MM.1S (cell line): ENCODE data around the gene ARID2.

ENCODE experiments used
- DNase-seq: peaks from one replicate; pipeline ENCODE4 v3.0.0-alpha.2; 2015
- H2AFZ ChIP-seq: fragments of 300-600 bp; sonication (generic); 2 replicates; pipeline ENCODE4 v1.6.0; 2016; ENCODE audit warnings: antibody characterized with exemption, low read length
- H3F3A ChIP-seq: fragments of 300-600 bp; sonication (generic); 2 replicates; pipeline ENCODE4 v1.6.1; 2016; ENCODE audit warnings: mild to moderate bottlenecking, antibody characterized with exemption, low read length, moderate library complexity, mixed read lengths; ENCODE audit not compliant: insufficient read depth
- H3K27ac ChIP-seq: fragments of 300-600 bp; sonication (generic); 2 replicates; pipeline ENCODE4 v1.5.1; 2016; ENCODE audit warnings: mild to moderate bottlenecking, low read length
- H3K27me3 ChIP-seq: fragments of 300-600 bp; sonication (generic); replicated peaks from 2 replicates; pipeline ENCODE4 v1.6.0; 2016; ENCODE audit warnings: low read length; ENCODE audit not compliant: insufficient read depth
- H3K36me3 ChIP-seq: fragments of 300-600 bp; sonication (generic); replicated peaks from 2 replicates; pipeline ENCODE4 v1.6.1; 2016; ENCODE audit warnings: mild to moderate bottlenecking, low read length, mixed read lengths; ENCODE audit not compliant: insufficient read depth
- H3K4me1 ChIP-seq: fragments of 300-600 bp; sonication (generic); 2 replicates; pipeline ENCODE4 v1.6.1; 2016; ENCODE audit warnings: low read length, mixed read lengths
- H3K4me2 ChIP-seq: fragments of 300-600 bp; sonication (generic); 2 replicates; pipeline ENCODE4 v1.6.0; 2016; ENCODE audit warnings: low read depth, low read length
- H3K4me3 ChIP-seq: fragments of 300-600 bp; sonication (generic); 2 replicates; pipeline ENCODE4 v1.5.1; 2016; ENCODE audit warnings: low read length, mixed read lengths
- H3K79me2 ChIP-seq: fragments of 300-600 bp; sonication (generic); 2 replicates; pipeline ENCODE4 v1.6.1; 2016; ENCODE audit warnings: mixed run types, low read length, mixed read lengths
- H3K9ac ChIP-seq: fragments of 300-600 bp; sonication (generic); 2 replicates; pipeline ENCODE4 v1.6.1; 2016; ENCODE audit warnings: low read length, mixed read lengths
- H3K9me2 ChIP-seq: fragments of 300-600 bp; sonication (generic); replicated peaks from 2 replicates; pipeline ENCODE4 v1.6.1; 2016; ENCODE audit warnings: mild to moderate bottlenecking, low read length, mixed read lengths; ENCODE audit not compliant: insufficient read depth
- H3K9me3 ChIP-seq: fragments of 300-600 bp; sonication (generic); replicated peaks from 2 replicates; pipeline ENCODE4 v1.6.1; 2016; ENCODE audit warnings: mild to moderate bottlenecking, low read length, mixed read lengths; ENCODE audit not compliant: insufficient read depth
- H4K20me1 ChIP-seq: fragments of 300-600 bp; sonication (generic); 2 replicates; pipeline ENCODE4 v1.6.1; 2016; ENCODE audit warnings: mild to moderate bottlenecking, low read length, moderate library complexity, mixed read lengths; ENCODE audit not compliant: insufficient read depth
- EZH2 ChIP-seq: fragments of 300-600 bp; sonication (generic); optimal IDR thresholded peaks from 2 replicates; pipeline ENCODE3; 2017; ENCODE audit warnings: low read depth, mild to moderate bottlenecking, antibody characterized with exemption, low read length, mixed read lengths
- EZH2phosphoT487 ChIP-seq: fragments of 300-600 bp; sonication (generic); IDR thresholded peaks from 2 replicates; pipeline ENCODE4 v1.6.1; 2018; ENCODE audit warnings: antibody characterized with exemption, low read length
- TF ChIP-seq, protein P1 (sequence below): fragments of 300-600 bp; sonication (generic); IDR thresholded peaks from 2 replicates; pipeline ENCODE4 v1.5.1; 2016; ENCODE audit warnings: antibody characterized with exemption, low read length, mixed read lengths

The ARID2 gene

DNA sequence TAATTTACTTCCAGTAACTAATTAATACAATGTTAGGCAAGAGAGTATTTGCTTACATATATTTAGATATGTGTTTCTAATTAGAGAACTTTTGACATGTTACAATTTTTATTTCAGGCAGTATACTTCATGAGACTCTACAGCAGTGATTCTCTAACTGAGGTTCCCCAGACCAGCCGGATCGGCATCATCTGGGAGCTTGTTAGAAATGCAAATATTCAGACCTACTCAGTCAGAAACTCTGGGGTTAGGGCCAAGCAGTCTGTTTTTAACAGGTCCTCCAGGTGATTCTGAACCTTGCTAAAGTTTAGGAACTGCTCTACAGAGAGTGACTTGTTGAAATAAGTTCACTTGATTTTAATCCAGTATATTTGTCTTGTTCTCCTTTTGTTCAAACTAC lies 46.5 kb downstream of the ARID2 start:
- DNase-seq = no peak
- H3K4me1 ChIP-seq = no peaks in the 10 kb centered on the region

DNA sequence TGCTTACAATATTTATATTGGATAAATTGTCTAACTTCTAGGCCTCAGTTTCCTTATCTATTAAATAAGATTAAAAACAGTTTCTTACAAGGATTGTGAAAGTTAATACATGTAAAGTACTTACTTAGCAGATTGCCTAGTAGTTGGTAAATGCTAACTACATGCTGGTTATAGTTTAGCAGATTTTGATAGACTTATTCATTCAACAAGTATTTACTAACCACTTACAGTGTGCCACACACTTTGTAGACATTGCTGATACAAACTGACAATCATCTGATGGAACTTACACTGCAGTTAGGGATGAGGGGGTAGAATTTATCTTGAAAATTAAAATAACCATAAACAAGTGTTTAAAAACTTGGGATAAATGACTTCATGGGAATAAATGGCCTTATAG lies 50.4 kb downstream of the ARID2 start:
- H3K27me3 ChIP-seq = no peaks in the 10 kb centered on the region
- H3K27ac ChIP-seq = no peak overlapping the region
- no peaks in the 10 kb centered on the region for H3K9me3 ChIP-seq
- H2AFZ ChIP-seq = no peak overlapping the region
- peaks cover 87% of the 10 kb centered on the region for H3K79me2 ChIP-seq
- no peaks in the 10 kb centered on the region for H3K4me1 ChIP-seq
- no peaks in the 10 kb centered on the region for H3F3A ChIP-seq
- no peak overlapping the region for H3K4me3 ChIP-seq
- peaks cover 11% of the 10 kb centered on the region; the same call in 1 of the 2 replicates for H4K20me1 ChIP-seq
- no peak overlapping the region for H3K9ac ChIP-seq
- no peak overlapping the region for H3K4me2 ChIP-seq
- no peak for DNase-seq
- TF ChIP-seq EZH2 = no peak
- TF ChIP-seq, protein P1, sequence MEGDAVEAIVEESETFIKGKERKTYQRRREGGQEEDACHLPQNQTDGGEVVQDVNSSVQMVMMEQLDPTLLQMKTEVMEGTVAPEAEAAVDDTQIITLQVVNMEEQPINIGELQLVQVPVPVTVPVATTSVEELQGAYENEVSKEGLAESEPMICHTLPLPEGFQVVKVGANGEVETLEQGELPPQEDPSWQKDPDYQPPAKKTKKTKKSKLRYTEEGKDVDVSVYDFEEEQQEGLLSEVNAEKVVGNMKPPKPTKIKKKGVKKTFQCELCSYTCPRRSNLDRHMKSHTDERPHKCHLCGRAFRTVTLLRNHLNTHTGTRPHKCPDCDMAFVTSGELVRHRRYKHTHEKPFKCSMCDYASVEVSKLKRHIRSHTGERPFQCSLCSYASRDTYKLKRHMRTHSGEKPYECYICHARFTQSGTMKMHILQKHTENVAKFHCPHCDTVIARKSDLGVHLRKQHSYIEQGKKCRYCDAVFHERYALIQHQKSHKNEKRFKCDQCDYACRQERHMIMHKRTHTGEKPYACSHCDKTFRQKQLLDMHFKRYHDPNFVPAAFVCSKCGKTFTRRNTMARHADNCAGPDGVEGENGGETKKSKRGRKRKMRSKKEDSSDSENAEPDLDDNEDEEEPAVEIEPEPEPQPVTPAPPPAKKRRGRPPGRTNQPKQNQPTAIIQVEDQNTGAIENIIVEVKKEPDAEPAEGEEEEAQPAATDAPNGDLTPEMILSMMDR = no peak
- TF ChIP-seq EZH2phosphoT487 = no peak
- no peaks in the 10 kb centered on the region for H3K36me3 ChIP-seq
- no peaks in the 10 kb centered on the region for H3K9me2 ChIP-seq

More for the DNA sequence above, 46.5 kb downstream of the ARID2 start:
- TF ChIP-seq EZH2phosphoT487 (no peak), EZH2 (no peak)
- TF ChIP-seq, protein P1 = no peak
- no peak overlapping the region for H3K27ac ChIP-seq
- H3K79me2 ChIP-seq = peaks cover 86% of the 10 kb centered on the region
- no peaks in the 10 kb centered on the region for H3K36me3 ChIP-seq
- H3K4me2 ChIP-seq = no peak overlapping the region
- H3K4me3 ChIP-seq = no peak overlapping the region
- peaks cover 10% of the 10 kb centered on the region; the same call in 1 of the 2 replicates for H4K20me1 ChIP-seq
- no peaks in the 10 kb centered on the region for H3K9me2 ChIP-seq
- no peaks in the 10 kb centered on the region for H3F3A ChIP-seq
- no peaks in the 10 kb centered on the region for H3K9me3 ChIP-seq
- H3K9ac ChIP-seq = no peak overlapping the region
- no peak overlapping the region for H2AFZ ChIP-seq
- no peaks in the 10 kb centered on the region for H3K27me3 ChIP-seq

DNA sequence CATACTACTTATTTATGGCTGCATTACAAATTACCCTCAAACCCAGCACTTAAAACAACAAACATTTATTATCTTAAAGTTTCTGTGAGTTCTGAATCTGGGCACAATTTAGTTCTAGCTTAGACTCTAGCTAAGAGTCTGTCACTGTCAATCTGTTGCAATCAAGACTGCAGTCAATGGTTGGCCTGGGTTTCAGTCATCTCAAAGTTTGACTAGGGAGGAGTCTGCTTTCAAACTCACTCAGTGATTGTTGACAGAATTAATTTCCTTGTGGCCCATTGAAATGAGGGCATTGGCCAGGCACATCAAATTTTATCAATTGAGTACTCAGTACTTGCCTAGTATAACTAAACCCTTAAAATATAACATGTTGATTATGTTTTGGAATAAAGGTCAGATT lies 51.6 kb downstream of the ARID2 start:
- Histone ChIP-seq H3K9me2 (no peaks in the 10 kb centered on the region), H4K20me1 (peaks cover 11% of the 10 kb centered on the region; the same call in 1 of the 2 replicates), H3K27ac (no peak overlapping the region), H3K4me3 (no peak overlapping the region), H2AFZ (no peak overlapping the region), H3K36me3 (no peaks in the 10 kb centered on the region), H3K4me2 (no peak overlapping the region), H3K9ac (no peak overlapping the region), H3K4me1 (no peaks in the 10 kb centered on the region), H3F3A (no peaks in the 10 kb centered on the region), H3K79me2 (peaks cover 87% of the 10 kb centered on the region), H3K9me3 (no peaks in the 10 kb centered on the region), H3K27me3 (no peaks in the 10 kb centered on the region)
- DNase-seq = no peak
- TF ChIP-seq, protein P1 = no peak
- no peak for TF ChIP-seq EZH2phosphoT487
- TF ChIP-seq EZH2 = no peak
